Right cardiac atrium (tissue), 5 donors: ENCODE results near the gene NUP188. TPM values are rescaled to one million over a fixed set of nuclear protein-coding genes. Genes with fewer than 3 reads are reported as not detected.
"Not testable (repeated sequence)": the region's sequence is repeated elsewhere in the genome, so short reads cannot be mapped to it uniquely, and the experiment has no call there.

Experiments
- ATAC-seq, 2 donors: fragments of 200-7000 bp; cut with Tn5 transposase; one replicate each; pipeline versions ENCODE4 v1.8.0 to v1.9.1; 2020; ENCODE audit warnings: moderate library complexity in 2 of 2, mild to moderate bottlenecking in 1 of 2
- DNase-seq, 3 donors: peaks; one replicate each; pipeline ENCODE4 v3.0.0-alpha.2; 2020
- H3K27ac ChIP-seq: one replicate; pipeline ENCODE4 v1.5.1; 2013; ENCODE audit warnings: mild to moderate bottlenecking, low read length, control low read depth, moderate library complexity
- H3K27me3 ChIP-seq: one replicate; pipeline ENCODE4 v1.6.1; 2013; ENCODE audit not compliant: control insufficient read depth, insufficient read depth
- H3K4me1 ChIP-seq: one replicate; pipeline ENCODE4 v1.6.1; 2013; ENCODE audit warnings: low read length; ENCODE audit not compliant: control insufficient read depth, insufficient read depth
- H3K4me3 ChIP-seq: one replicate; pipeline ENCODE4 v1.5.1; 2013; ENCODE audit warnings: low read length, control low read depth
- H3K9me3 ChIP-seq: one replicate; pipeline ENCODE4 v1.6.1; 2013; ENCODE audit warnings: low read length; ENCODE audit not compliant: control insufficient read depth
- WGBS: extraction: QIAGEN DNeasy Blood & Tissue Kit; methylation state at CpG from one replicate; pipeline ENCODE4 v1.1.7; 2013; 5-methylcytosine and 5-hydroxymethylcytosine counted together
- intact Hi-C, 4 donors: fragments of 100-400 bp; cut with DNase I; formaldehyde crosslinking; loops; one replicate each; pipeline versions ENCODE4 v1.11.0 to v1.14.0; 2022 to 2023
- polyA plus RNA-seq: library from polyadenylated mRNA; stranded (reverse); fragments of 200-250 nt; gene quantifications from one replicate; pipeline ENCODE4 v1.2.3, GENCODE V29; 2013
- total RNA-seq, 4 donors: library from RNA; stranded (reverse); fragmentation: NEBNext Ultra II Directional; extraction: Animal tissue kit (Norgen Biotek cat#: 25700); gene quantifications; one replicate each; pipeline ENCODE4 v1.2.1, GENCODE V29; 2021
- donor health status: healthy with polysubstance abuse.
- donor health status: DM: no; HTN: yes; CAD: no.
- donor health status: DM: no; HTN: no; CAD: no.
- donor health status: DM: no; HTN: yes; CAD: no; lungs with severe emphysema.
- donor health status: DM: yes; HTN: yes; CAD: no.

Gene NUP188
- total and polyA plus RNA-seq, 5 donors, result 9.8 to 24.6 (median 17.2) TPM

GRCh38 chr9:129001504-129002325, 54.2 kb downstream of the NUP188 start:
- 96% methylated on average over 10 of the region's 10 CpGs for WGBS
- intact Hi-C loops, result no loop called here
- H3K4me1 ChIP-seq, result no peaks in the 10 kb centered on the region
- H3K4me3 ChIP-seq, result no peak overlapping the region
- ATAC-seq (no peak), DNase-seq (no peak)
- H3K27me3 ChIP-seq, result no peaks in the 10 kb centered on the region
- no peak overlapping the region for H3K27ac ChIP-seq
- H3K9me3 ChIP-seq, result no peaks in the 10 kb centered on the region

GRCh38 chr9:129002992-129003391, 55.5 kb downstream of the NUP188 start:
- Histone ChIP-seq H3K4me3 (no peak overlapping the region), H3K4me1 (no peaks in the 10 kb centered on the region), H3K27ac (no peak overlapping the region), H3K27me3 (no peaks in the 10 kb centered on the region), H3K9me3 (no peaks in the 10 kb centered on the region)
- ATAC-seq (no peak), DNase-seq (no peak)
- WGBS, result 96% methylated on average over 9 of the region's 9 CpGs
- intact Hi-C loops, result no loop called here

DNA sequence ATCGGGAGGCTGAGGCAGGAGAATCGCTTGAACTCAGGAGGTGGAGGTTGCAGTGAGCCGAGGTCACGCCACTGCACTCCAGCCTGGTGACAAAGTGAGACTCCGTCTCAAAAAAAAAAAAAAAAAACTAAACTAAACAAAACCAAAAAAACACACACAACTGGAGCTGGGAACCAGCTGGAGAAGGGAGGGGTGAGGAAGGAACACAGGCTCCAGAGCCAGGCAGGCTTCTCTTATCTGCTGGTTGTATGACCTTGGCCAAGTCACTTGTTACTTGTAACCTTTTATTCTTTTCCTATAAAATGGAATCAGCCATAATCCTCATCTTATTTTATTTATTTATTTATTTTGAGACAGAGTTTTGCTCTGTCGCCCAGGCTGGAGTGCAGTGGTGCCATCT, 56.7 kb downstream of the NUP188 start:
- intact Hi-C loops, H3K4me3 ChIP-seq, H3K27me3 ChIP-seq, ATAC-seq, DNase-seq, H3K4me1 ChIP-seq, H3K9me3 ChIP-seq, H3K27ac ChIP-seq: not testable (repeated sequence)
- WGBS, result 93% methylated on average over 6 of the region's 6 CpGs

DNA sequence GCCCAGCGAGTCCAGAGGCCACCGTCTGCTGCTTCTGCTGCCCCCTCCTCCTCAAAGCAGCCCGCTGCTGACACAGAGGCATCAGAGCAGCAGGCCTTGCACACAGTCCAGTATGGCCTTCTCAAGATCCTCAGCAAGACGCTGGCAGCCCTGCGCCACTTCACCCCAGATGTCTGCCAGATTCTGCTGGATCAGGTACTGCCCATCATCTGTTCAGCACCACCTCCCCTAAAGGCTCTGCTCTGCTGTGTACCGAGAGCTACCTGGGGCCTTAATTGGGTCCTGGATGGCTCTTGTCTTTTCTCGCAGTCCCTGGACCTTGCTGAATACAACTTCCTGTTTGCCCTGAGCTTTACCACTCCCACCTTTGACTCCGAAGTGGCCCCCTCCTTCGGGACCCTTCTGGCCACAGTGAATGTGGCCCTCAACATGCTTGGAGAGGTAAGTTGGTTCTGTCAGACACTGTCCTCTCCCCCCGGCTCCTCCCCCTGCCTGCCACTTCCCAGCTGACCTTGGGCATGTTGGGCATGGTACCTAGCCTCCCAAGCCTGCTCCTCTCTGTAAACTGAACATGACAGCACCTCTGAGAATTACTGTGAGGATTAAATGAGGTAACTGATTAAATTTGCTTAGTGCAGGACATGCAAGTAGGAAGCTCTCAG, 58.0 kb downstream of the NUP188 start:
- no peak overlapping the region for H3K4me3 ChIP-seq
- ATAC-seq (no peak), DNase-seq (no peak)
- intact Hi-C loops, result no loop called here
- no peaks in the 10 kb centered on the region for H3K27me3 ChIP-seq
- no peak overlapping the region for H3K27ac ChIP-seq
- WGBS, result 82% methylated on average over 10 of the region's 10 CpGs
- no peaks in the 10 kb centered on the region for H3K4me1 ChIP-seq
- no peaks in the 10 kb centered on the region for H3K9me3 ChIP-seq

DNA sequence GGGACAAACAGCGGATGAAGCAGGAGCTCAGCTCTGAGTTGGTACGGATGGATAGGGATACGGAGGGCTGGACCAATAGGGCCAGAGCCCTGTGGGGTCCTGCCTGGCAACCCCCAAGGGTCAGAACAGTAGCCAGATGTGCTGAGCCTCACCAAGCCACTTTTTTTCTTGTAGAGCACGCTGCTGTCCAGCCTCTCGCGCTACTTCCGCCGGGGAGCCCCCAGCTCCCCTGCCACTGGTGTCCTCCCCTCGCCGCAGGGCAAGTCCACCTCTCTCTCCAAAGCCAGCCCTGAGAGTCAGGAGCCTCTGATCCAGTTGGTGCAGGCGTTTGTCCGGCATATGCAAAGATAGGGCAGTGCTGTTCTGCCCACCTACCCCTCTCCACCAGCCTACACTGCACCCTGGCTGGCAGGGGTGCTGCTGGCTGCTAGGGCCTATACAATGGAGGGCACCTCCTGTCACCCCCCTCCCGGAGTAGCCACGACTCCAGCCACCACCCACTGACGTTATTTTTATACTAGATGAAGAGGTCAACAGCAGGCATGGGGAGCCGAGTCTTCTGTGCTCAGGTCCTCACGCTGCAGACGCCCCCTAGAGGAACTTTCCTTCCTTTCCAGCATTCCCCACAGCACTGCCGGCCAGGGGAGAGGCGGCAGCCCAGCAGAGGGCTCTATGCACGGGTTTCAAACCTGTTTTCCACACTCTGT, 59.0 kb downstream of the NUP188 start:
- H3K4me1 ChIP-seq, result no peaks in the 10 kb centered on the region
- ATAC-seq (peak; percentile 79 to 80), DNase-seq (peak; percentile 69 to 84 (median 81))
- WGBS, result 54% methylated on average over 21 of the region's 21 CpGs
- no peak overlapping the region for H3K4me3 ChIP-seq
- peak overlapping the region; percentile 40 for H3K27ac ChIP-seq
- intact Hi-C loops, result no loop called here
- H3K9me3 ChIP-seq, result no peaks in the 10 kb centered on the region
- H3K27me3 ChIP-seq, result no peaks in the 10 kb centered on the region

DNA sequence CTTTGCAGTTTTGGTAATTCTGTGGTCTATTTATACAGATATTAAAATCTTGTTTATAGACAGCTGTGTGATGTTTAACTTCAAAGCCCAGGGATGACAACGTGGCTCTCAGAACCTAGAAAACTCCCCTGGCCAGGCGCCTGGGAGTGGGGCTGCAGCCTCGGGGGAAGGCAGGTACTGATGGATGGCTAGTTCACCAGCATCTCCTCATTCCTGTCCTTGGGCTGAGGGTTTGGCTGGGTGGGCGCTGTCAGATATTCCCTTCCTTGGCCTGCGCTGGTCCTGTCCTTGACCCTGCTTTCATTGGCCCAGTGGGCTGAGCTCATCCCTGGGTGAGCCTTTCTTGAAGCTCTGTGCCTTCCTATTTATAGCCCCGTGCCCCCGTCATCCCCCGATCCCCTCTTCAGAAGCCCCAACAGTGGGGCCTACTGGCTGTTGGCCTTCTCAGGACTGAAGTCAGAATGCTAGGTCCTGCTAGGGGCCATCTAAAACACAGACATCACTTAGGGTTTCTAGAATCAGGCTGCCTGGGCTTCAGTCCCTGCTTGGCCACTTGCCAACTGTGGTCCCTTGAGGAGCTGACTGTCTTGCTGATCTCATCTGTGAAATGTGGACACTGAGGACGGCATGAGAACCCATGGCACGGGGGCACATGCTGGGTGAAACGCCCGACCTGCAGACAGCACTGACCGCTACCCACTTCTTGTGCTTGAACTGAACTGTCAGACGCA, 59.7 kb downstream of the NUP188 start:
- no peaks in the 10 kb centered on the region for H3K4me1 ChIP-seq
- intact Hi-C loops, result no loop called here
- ATAC-seq (no peak), DNase-seq (peak; percentile 64 to 81 (median 81))
- H3K9me3 ChIP-seq, result no peaks in the 10 kb centered on the region
- 67% methylated on average over 14 of the region's 14 CpGs for WGBS
- H3K27me3 ChIP-seq, result no peaks in the 10 kb centered on the region
- H3K27ac ChIP-seq, result no peak overlapping the region
- H3K4me3 ChIP-seq, result no peak overlapping the region

- intact Hi-C loops, result no loop called here
- 77% methylated on average over 18 of the region's 18 CpGs for WGBS
- Histone ChIP-seq H3K27me3 (no peaks in the 10 kb centered on the region), H3K9me3 (no peaks in the 10 kb centered on the region), H3K4me1 (no peaks in the 10 kb centered on the region), H3K27ac (no peak overlapping the region), H3K4me3 (no peak overlapping the region)
- ATAC-seq (no peak), DNase-seq (no peak)
Observed at GRCh38 chr9:129007766-129008468, 60.4 kb downstream of the NUP188 start.

DNA sequence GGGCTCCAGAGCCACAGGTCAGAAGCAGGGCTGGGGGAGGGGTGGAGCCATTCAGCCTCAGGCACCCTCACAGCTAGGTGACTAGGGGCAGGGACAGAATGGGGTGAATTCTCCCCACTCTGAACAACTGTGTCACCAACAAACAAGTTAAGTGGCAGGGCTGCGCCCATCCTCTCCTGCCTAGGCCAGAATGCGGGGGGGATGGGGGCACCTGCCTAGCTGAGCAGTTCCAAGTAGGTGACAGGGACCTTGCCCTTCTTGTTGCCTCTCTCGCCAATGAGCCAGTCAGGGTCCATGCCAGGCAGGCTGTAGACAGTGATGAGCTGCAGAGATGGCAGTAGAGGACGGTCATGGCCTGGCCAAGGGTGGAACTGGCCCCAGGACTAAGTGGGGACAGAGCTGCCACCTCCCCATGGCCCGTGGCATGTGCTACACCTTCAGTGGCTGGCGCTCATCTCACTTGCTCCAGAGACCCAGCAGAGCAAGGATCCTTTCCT, 61.0 kb downstream of the NUP188 start:
- Histone ChIP-seq H3K4me3 (no peak overlapping the region), H3K27me3 (no peaks in the 10 kb centered on the region), H3K4me1 (no peaks in the 10 kb centered on the region), H3K27ac (no peak overlapping the region), H3K9me3 (no peaks in the 10 kb centered on the region)
- WGBS, result 92% methylated on average over 6 of the region's 6 CpGs
- DNase-seq (peak in 2 of 3 donors; percentile 12 to 49), ATAC-seq (no peak)
- intact Hi-C loops, result no loop called here

GRCh38 chr9:129008986-129009583, 61.6 kb downstream of the NUP188 start:
- no peaks in the 10 kb centered on the region for H3K9me3 ChIP-seq
- ATAC-seq (no peak), DNase-seq (peak in 1 of 3 donors; percentile 51)
- 83% methylated on average over 13 of the region's 13 CpGs for WGBS
- H3K27me3 ChIP-seq, result no peaks in the 10 kb centered on the region
- H3K4me1 ChIP-seq, result no peaks in the 10 kb centered on the region
- no peak overlapping the region for H3K4me3 ChIP-seq
- no peak overlapping the region for H3K27ac ChIP-seq
- intact Hi-C loops, result no loop called here

DNA sequence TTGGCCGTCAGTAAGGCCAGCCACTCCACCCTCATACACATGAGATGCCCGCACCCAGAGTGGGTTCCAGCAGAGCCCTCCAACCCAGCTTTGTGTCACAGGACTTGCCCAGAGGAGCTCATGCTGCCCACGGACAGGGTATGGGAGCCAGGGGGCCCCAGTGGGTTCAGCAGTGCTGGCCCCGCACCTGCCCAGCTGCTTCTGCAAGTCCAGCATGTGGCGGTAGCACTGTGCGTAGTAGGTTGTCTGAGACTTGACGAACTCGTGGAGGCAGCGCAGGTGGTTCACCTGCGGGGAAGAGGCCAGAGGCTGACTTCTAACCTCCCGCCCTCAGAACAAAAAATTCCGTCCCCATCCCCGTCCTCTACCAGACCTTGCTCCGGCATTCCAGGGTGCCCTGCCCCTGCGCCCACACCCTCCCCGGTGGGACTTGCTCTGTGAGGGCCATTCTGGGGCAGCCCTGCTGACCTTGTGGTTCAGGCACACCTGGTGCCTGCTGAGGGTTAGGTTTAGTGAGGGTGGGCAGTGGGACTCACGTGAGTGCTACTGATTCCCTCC, 62.2 kb downstream of the NUP188 start:
- DNase-seq, result peak in 1 of 3 donors; percentile 44
- no peaks in the 10 kb centered on the region for H3K4me1 ChIP-seq
- H3K27ac ChIP-seq, result no peak overlapping the region
- H3K27me3 ChIP-seq, result no peaks in the 10 kb centered on the region
- 91% methylated on average over 17 of the region's 17 CpGs for WGBS
- H3K4me3 ChIP-seq, result no peak overlapping the region
- ATAC-seq, result no peak
- no peaks in the 10 kb centered on the region for H3K9me3 ChIP-seq
- intact Hi-C loops, result no loop called here
